KG1 (cell line): ENCODE results near the gene NGRN.

Experiments used
- DNase-seq: peaks from one replicate; lab custom pipeline; 2025; lab: John Stamatoyannopoulos, UW

Gene NGRN

GRCh38 chr15:90320062-90320884 is 54.8 kb downstream of the NGRN start:
- peak; percentile 73 for DNase-seq

- no peak for DNase-seq
Measured at GRCh38 chr15:90320885-90321278, 55.4 kb downstream of the NGRN start.
